Vagina (tissue), 2 donors: Measurements from ENCODE around the gene CHIC2. TPM values are rescaled to one million over a fixed set of nuclear protein-coding genes. Genes with fewer than 3 reads are reported as not detected.

Source experiments
- DNase-seq, 2 donors: peaks; one replicate each; pipeline ENCODE4 v3.0.0-alpha.2; 2017; ENCODE audit errors: extremely low spot score in 2 of 2
- H3K27ac ChIP-seq: fragments of 200-600 bp; sonication (generic); one replicate; pipeline ENCODE4 v1.5.1; 2019
- H3K27me3 ChIP-seq: fragments of 200-600 bp; sonication (generic); one replicate; pipeline ENCODE4 v1.5.1; 2019
- H3K36me3 ChIP-seq, 2 donors: fragments of 200-600 bp; sonication (generic); one replicate each; pipeline ENCODE4 v1.5.1; 2017 to 2019
- H3K4me1 ChIP-seq: fragments of 200-600 bp; sonication (generic); one replicate; pipeline ENCODE4 v1.5.1; 2019
- H3K4me3 ChIP-seq, 2 donors: fragments of 200-600 bp; sonication (generic); 1 replicate in 1 of 2; 2 replicates in 1 of 2; pipeline ENCODE4 v1.5.1; 2016 to 2019
- H3K9me3 ChIP-seq: fragments of 200-600 bp; sonication (generic); one replicate; pipeline ENCODE4 v1.5.1; 2019
- CTCF ChIP-seq, 3 experiments: fragments of 450-650 bp in 2 of 3; fragments of 200-600 bp in 1 of 3; sonication (generic) in 1 of 3; IDR thresholded peaks; one replicate each; pipeline ENCODE4 v1.5.1; 2017 to 2019; ENCODE audit warnings: antibody characterized with exemption in 3 of 3, mild to moderate bottlenecking in 2 of 3, moderate library complexity in 2 of 3
- POLR2A ChIP-seq, 2 donors: fragments of 450-650 bp; IDR thresholded peaks; one replicate each; pipeline ENCODE4 v1.6.1; 2017; ENCODE audit warnings: antibody characterized with exemption in 2 of 2, mild to moderate bottlenecking in 2 of 2, moderate library complexity in 2 of 2
- POLR2AphosphoS5 ChIP-seq, 2 donors: sonication (generic); formaldehyde crosslinking; IDR thresholded peaks; one replicate each; pipeline ENCODE4 v1.9.0; 2017; ENCODE audit warnings: antibody characterized with exemption in 2 of 2, mild to moderate bottlenecking in 2 of 2, low read depth in 1 of 2; ENCODE audit not compliant: insufficient read depth in 1 of 2
- intact Hi-C: fragments of 100-400 bp; cut with DNase I; formaldehyde crosslinking; loops from one replicate; pipeline ENCODE4 v1.15.1; 2023
- total RNA-seq: library from RNA; depleted of rRNA; stranded (reverse); fragments of >200 nt; gene quantifications from one replicate; pipeline ENCODE4 v1.2.3, GENCODE V29; 2016

CHIC2 gene
- total RNA-seq, 1 donor from 2014 or later = 40.0 TPM

DNA sequence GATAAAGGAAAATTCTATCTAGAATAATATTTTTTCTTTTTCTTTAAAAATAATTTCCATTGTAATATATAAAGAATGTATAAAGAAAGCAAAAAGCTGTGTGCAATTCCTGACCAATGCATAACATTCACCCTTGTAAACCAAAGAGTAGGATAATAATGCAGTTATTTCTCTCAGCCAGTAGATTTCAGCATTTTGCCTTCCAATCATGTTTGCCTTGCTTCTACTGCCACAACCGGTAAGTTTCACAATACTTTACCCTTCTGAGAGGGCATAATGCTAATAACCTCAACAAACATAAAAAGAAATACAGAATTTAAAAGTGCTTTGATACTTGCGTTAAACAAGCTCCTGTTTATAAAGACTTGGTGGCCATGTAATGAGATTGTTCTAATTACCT is 59.9 kb downstream of the CHIC2 start:
- intact Hi-C loops = no loop called here
- no peaks in the 10 kb centered on the region for H3K27me3 ChIP-seq
- no peak for TF ChIP-seq POLR2AphosphoS5 (IDR thresholded peaks at IDR 0.05; ENCODE audit: insufficient read depth in 1 of 2, low read depth in 1 of 2)
- TF ChIP-seq POLR2A (IDR thresholded peaks at IDR 0.05) = no peak
- H3K27ac ChIP-seq = no peak overlapping the region
- no peak overlapping the region for H3K4me3 ChIP-seq
- no peaks in the 10 kb centered on the region for H3K36me3 ChIP-seq
- DNase-seq = no peak
- H3K4me1 ChIP-seq = peaks cover 5% of the 10 kb centered on the region
- H3K9me3 ChIP-seq = no peaks in the 10 kb centered on the region

GRCh38 chr4:54001668-54002365 is 62.6 kb downstream of the CHIC2 start:
- intact Hi-C loops = no loop called here
- DNase-seq = no peak

DNA sequence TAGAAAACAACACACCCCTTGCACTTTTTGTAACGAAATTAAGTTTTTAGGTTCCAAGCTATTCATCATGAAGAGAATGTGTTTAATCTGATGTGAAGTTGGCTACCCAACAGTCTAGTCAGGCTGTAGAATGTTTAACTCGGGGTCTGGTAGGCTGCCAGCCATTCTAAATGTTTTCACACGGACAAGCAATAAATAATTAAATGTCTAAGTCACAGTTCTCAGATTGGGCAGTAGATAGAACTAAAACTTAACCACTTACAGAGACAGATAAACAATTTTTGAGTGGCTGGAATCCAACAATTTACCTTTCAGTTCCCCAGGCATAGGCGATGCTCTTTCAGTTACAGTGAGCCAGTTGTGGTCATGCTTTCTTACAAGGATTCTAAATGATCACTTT is 66.5 kb downstream of the CHIC2 start:
- intact Hi-C loops = no loop called here
- Histone ChIP-seq H3K4me3 (no peak overlapping the region), H3K36me3 (no peaks in the 10 kb centered on the region), H3K9me3 (no peaks in the 10 kb centered on the region), H3K27ac (no peak overlapping the region), H3K27me3 (no peaks in the 10 kb centered on the region), H3K4me1 (no peaks in the 10 kb centered on the region)
- TF ChIP-seq POLR2AphosphoS5 (IDR thresholded peaks at IDR 0.05; ENCODE audit: insufficient read depth in 1 of 2, low read depth in 1 of 2) (no peak), CTCF (IDR thresholded peaks at IDR 0.05) (no peak), POLR2A (IDR thresholded peaks at IDR 0.05) (no peak)
- DNase-seq = no peak

More at GRCh38 chr4:54001668-54002365, 62.6 kb downstream of the CHIC2 start:
- Histone ChIP-seq H3K27me3 (no peaks in the 10 kb centered on the region), H3K4me3 (no peak overlapping the region), H3K9me3 (no peaks in the 10 kb centered on the region), H3K36me3 (no peaks in the 10 kb centered on the region), H3K27ac (no peak overlapping the region), H3K4me1 (peaks cover 5% of the 10 kb centered on the region)
- TF ChIP-seq POLR2AphosphoS5 (IDR thresholded peaks at IDR 0.05; ENCODE audit: insufficient read depth in 1 of 2, low read depth in 1 of 2) (no peak), CTCF (IDR thresholded peaks at IDR 0.05) (no peak), POLR2A (IDR thresholded peaks at IDR 0.05) (no peak)

- H3K4me1 ChIP-seq = no peaks in the 10 kb centered on the region
- H3K4me3 ChIP-seq = no peak overlapping the region
- no peaks in the 10 kb centered on the region for H3K27me3 ChIP-seq
- H3K27ac ChIP-seq = no peak overlapping the region
- TF ChIP-seq POLR2A (IDR thresholded peaks at IDR 0.05) (no peak), CTCF (IDR thresholded peaks at IDR 0.05) (no peak), POLR2AphosphoS5 (IDR thresholded peaks at IDR 0.05; ENCODE audit: insufficient read depth in 1 of 2, low read depth in 1 of 2) (no peak)
- intact Hi-C loops = no loop called here
- no peak for DNase-seq
- no peaks in the 10 kb centered on the region for H3K36me3 ChIP-seq
- H3K9me3 ChIP-seq = no peaks in the 10 kb centered on the region
Measured at GRCh38 chr4:53994382-53995102, 69.9 kb downstream of the CHIC2 start.

GRCh38 chr4:53992785-53993184 is 71.6 kb downstream of the CHIC2 start:
- intact Hi-C loops = no loop called here
- Histone ChIP-seq H3K27ac (no peak overlapping the region), H3K4me3 (no peak overlapping the region), H3K4me1 (no peaks in the 10 kb centered on the region), H3K9me3 (no peaks in the 10 kb centered on the region), H3K27me3 (no peaks in the 10 kb centered on the region), H3K36me3 (no peaks in the 10 kb centered on the region)
- no peak for DNase-seq
- TF ChIP-seq POLR2AphosphoS5 (IDR thresholded peaks at IDR 0.05; ENCODE audit: insufficient read depth in 1 of 2, low read depth in 1 of 2) (no peak), CTCF (IDR thresholded peaks at IDR 0.05) (no peak), POLR2A (IDR thresholded peaks at IDR 0.05) (no peak)
